Mesendoderm (in vitro differentiated cells): ENCODE results near the gene APOC3.

Source experiments
- DNase-seq: peaks from one replicate; pipeline ENCODE4 v3.0.0; 2013
- H2AK5ac ChIP-seq: 2 replicates; pipeline ENCODE4 v1.6.1; 2013; ENCODE audit warnings: low read length, inconsistent platforms
- H2BK120ac ChIP-seq: 2 replicates; pipeline ENCODE4 v1.6.1; 2013; ENCODE audit warnings: low read depth, mild to moderate bottlenecking, low read length, moderate library complexity, mixed read lengths
- H2BK15ac ChIP-seq: replicated peaks from 2 replicates; pipeline ENCODE4 v1.6.1; 2013; ENCODE audit warnings: low read depth, mild to moderate bottlenecking, moderate library complexity
- H2BK5ac ChIP-seq: 2 replicates; pipeline ENCODE4 v1.6.1; 2013; ENCODE audit warnings: low read length, inconsistent platforms
- H3K18ac ChIP-seq: 2 replicates; pipeline ENCODE4 v1.6.1; 2013; ENCODE audit warnings: mild to moderate bottlenecking, low read length, mixed read lengths
- H3K23ac ChIP-seq: one replicate; pipeline ENCODE4 v1.6.1; 2013; ENCODE audit warnings: low read length
- H3K27ac ChIP-seq: 2 replicates; pipeline ENCODE4 v1.5.1; 2013; ENCODE audit warnings: low read depth, mild to moderate bottlenecking, inconsistent platforms, low read length, moderate library complexity
- H3K27me3 ChIP-seq: 2 replicates; pipeline ENCODE4 v1.6.1; 2013; ENCODE audit warnings: low read length, control low read depth, mild to moderate bottlenecking, inconsistent platforms; ENCODE audit not compliant: insufficient read depth, poor library complexity
- H3K36me3 ChIP-seq: 2 replicates; pipeline ENCODE4 v1.6.1; 2013; ENCODE audit warnings: low read length, inconsistent platforms; ENCODE audit not compliant: control insufficient read depth, insufficient read depth
- H3K4ac ChIP-seq: one replicate; pipeline ENCODE4 v1.6.1; 2013; ENCODE audit warnings: low read depth, mild to moderate bottlenecking, low read length, moderate library complexity
- H3K4me1 ChIP-seq: 2 replicates; pipeline ENCODE4 v1.6.1; 2013; ENCODE audit warnings: low read depth, low read length, inconsistent platforms; ENCODE audit not compliant: control insufficient read depth
- H3K4me2 ChIP-seq: 2 replicates; pipeline ENCODE4 v1.6.1; 2013; ENCODE audit warnings: low read length
- H3K4me3 ChIP-seq: 2 replicates; pipeline ENCODE4 v1.5.1; 2013; ENCODE audit warnings: mild to moderate bottlenecking, low read length
- H3K56ac ChIP-seq: one replicate; pipeline ENCODE4 v1.6.1; 2013; ENCODE audit warnings: low read length
- H3K79me1 ChIP-seq: 2 replicates; pipeline ENCODE4 v1.6.1; 2013; ENCODE audit warnings: low read length, inconsistent platforms
- H3K79me2 ChIP-seq: 2 replicates; pipeline ENCODE4 v1.6.1; 2013; ENCODE audit warnings: mild to moderate bottlenecking, low read length; ENCODE audit not compliant: control insufficient read depth, insufficient read depth
- H3K9ac ChIP-seq: 2 replicates; pipeline ENCODE4 v1.6.1; 2013; ENCODE audit warnings: low read length, inconsistent platforms
- H4K5ac ChIP-seq: one replicate; pipeline ENCODE4 v1.6.1; 2013; ENCODE audit warnings: low read length
- H4K8ac ChIP-seq: one replicate; pipeline ENCODE4 v1.6.1; 2013; ENCODE audit warnings: low read depth, mild to moderate bottlenecking, control low read depth, low read length, moderate library complexity
- WGBS: extraction: QIAGEN DNeasy Blood & Tissue Kit; methylation state at CpG from one replicate; pipeline ENCODE4 v1.1.7; 2013; ENCODE audit warnings: low lambda C conversion rate, missing lambda C conversion rate; ENCODE audit not compliant: insufficient coverage; ENCODE audit errors: extremely low coverage; 5-methylcytosine and 5-hydroxymethylcytosine counted together

The APOC3 gene

DNA sequence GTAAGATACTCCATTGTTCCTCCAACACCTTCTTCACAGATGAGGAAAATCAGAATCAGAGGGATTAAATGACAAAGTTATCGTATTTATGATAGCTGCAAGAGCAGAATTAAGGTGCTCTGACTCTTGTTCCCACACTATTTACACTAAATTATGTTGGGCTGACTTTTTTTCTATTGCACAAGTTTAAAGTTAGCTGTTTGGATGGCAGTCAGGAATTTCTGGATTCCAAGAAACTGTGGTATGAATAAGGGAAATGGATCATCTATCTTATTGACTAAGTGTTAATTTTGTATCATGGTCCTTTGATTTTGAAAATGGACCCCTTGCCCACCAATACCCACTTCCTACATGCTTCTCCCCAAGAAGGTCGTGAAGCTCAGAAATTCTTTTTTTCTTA lies 27.6 kb downstream of the APOC3 start:
- no peak overlapping the region for H3K27ac ChIP-seq
- WGBS = no CpG with 5 or more reads among the region's 2 CpGs

DNA sequence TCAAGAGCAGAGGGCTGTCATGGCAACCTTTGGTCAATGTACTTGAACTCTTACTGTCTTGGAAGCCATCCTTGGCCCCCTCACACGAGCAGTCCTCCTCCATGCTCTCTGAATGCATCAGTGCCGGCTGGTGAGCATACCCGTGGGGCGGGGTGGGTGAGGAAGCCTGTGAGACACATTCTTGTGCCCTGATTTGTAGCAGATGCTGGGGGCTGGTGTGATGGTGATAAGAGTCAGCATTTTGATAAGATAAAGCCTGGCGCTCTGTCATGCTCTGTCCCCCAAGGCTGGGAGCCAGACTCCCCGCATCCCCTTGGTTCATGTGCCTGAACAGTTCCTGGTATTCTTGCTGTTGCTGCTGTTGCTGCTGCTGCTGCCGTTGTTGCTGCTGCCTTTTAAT lies 28.2 kb downstream of the APOC3 start:
- Histone ChIP-seq H4K5ac (no peak overlapping the region), H3K27ac (no peak overlapping the region), H2BK15ac (no peak overlapping the region), H2BK120ac (no peak overlapping the region), H3K18ac (no peak overlapping the region), H3K4me2 (no peak overlapping the region), H3K23ac (no peak overlapping the region), H3K56ac (no peak overlapping the region), H3K27me3 (no peaks in the 10 kb centered on the region), H3K4me3 (no peak overlapping the region), H3K36me3 (peaks cover 4% of the 10 kb centered on the region), H3K9ac (no peak overlapping the region), H2AK5ac (no peak overlapping the region), H4K8ac (no peak overlapping the region), H3K4ac (no peak overlapping the region), H3K79me2 (no peaks in the 10 kb centered on the region), H2BK5ac (no peak overlapping the region), H3K79me1 (no peaks in the 10 kb centered on the region), H3K4me1 (no peaks in the 10 kb centered on the region)
- no CpG with 5 or more reads among the region's 7 CpGs for WGBS
- DNase-seq = peak; percentile 75

More for the DNA sequence above, 27.6 kb downstream of the APOC3 start:
- Histone ChIP-seq H3K4me3 (no peak overlapping the region), H4K8ac (no peak overlapping the region), H3K4ac (no peak overlapping the region), H2BK120ac (no peak overlapping the region), H3K4me1 (no peaks in the 10 kb centered on the region), H2BK5ac (no peak overlapping the region), H2BK15ac (no peak overlapping the region), H3K56ac (no peak overlapping the region), H3K23ac (no peak overlapping the region), H4K5ac (no peak overlapping the region), H3K27me3 (no peaks in the 10 kb centered on the region), H2AK5ac (no peak overlapping the region), H3K36me3 (peaks cover 4% of the 10 kb centered on the region), H3K79me2 (no peaks in the 10 kb centered on the region), H3K9ac (no peak overlapping the region), H3K79me1 (no peaks in the 10 kb centered on the region), H3K4me2 (no peak overlapping the region), H3K18ac (no peak overlapping the region)
- DNase-seq = no peak

DNA sequence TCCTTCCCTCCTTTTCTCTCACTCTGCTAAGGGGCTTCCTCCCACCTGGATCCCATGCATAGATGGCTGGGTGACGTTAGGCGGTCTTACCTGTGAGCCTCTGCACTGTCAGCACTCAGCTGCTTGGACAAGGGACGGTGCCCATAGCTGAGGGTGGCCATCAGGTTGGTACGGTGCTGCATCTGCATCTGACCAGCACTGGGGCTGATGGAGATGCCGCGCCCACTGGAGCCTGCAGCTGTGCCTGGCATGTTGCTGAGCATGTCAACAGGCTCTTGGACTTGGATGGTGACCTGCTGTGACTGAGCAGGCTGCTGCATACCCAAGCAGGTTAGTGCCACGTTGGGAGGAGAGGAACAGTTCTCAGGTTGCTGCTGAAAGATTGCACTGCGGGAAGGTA lies 29.5 kb downstream of the APOC3 start:
- Histone ChIP-seq H3K27ac (no peak overlapping the region), H3K4me1 (no peaks in the 10 kb centered on the region), H3K79me2 (no peaks in the 10 kb centered on the region), H2BK5ac (no peak overlapping the region), H3K36me3 (peaks cover 4% of the 10 kb centered on the region), H3K4ac (no peak overlapping the region), H4K8ac (no peak overlapping the region), H2BK120ac (no peak overlapping the region), H3K23ac (no peak overlapping the region), H2BK15ac (no peak overlapping the region), H2AK5ac (no peak overlapping the region), H3K18ac (no peak overlapping the region), H3K9ac (no peak overlapping the region), H3K56ac (no peak overlapping the region), H4K5ac (no peak overlapping the region), H3K79me1 (no peaks in the 10 kb centered on the region), H3K27me3 (no peaks in the 10 kb centered on the region), H3K4me2 (no peak overlapping the region), H3K4me3 (no peak overlapping the region)
- no peak for DNase-seq
- WGBS = no CpG with 5 or more reads among the region's 8 CpGs

DNA sequence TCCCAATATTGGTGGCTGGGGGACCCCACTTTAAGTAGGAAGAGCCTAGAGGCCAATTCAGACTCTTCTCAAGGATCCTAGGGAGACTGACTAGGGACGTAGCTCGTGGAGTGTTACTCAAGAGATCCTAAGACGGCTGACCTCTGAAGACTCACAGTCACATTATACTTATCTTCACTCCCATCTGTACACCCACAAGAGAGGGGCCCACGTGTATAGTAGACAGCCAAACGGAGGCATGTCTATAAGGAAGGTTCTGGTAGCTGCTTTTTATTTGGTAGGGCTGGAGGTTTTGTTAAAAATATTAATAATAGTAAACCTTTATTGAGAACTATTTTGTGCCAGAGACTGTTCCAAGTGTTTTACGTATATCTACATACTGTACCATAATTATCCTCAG lies 30.6 kb downstream of the APOC3 start:
- no peaks in the 10 kb centered on the region for H3K79me1 ChIP-seq
- no peak overlapping the region for H3K4me3 ChIP-seq
- H2BK120ac ChIP-seq = no peak overlapping the region
- H2BK15ac ChIP-seq = no peak overlapping the region
- no peak for DNase-seq
- H3K9ac ChIP-seq = no peak overlapping the region
- H3K4me2 ChIP-seq = no peak overlapping the region
- no peak overlapping the region for H3K27ac ChIP-seq
- H3K36me3 ChIP-seq = peaks cover 4% of the 10 kb centered on the region
- H3K23ac ChIP-seq = no peak overlapping the region
- no peak overlapping the region for H2AK5ac ChIP-seq
- no peak overlapping the region for H2BK5ac ChIP-seq
- no peak overlapping the region for H3K18ac ChIP-seq
- H3K4ac ChIP-seq = no peak overlapping the region
- no peaks in the 10 kb centered on the region for H3K79me2 ChIP-seq
- H4K8ac ChIP-seq = no peak overlapping the region
- no peak overlapping the region for H3K56ac ChIP-seq
- H3K4me1 ChIP-seq = no peaks in the 10 kb centered on the region
- no peaks in the 10 kb centered on the region for H3K27me3 ChIP-seq
- no peak overlapping the region for H4K5ac ChIP-seq
- no CpG with 5 or more reads among the region's 6 CpGs for WGBS

DNA sequence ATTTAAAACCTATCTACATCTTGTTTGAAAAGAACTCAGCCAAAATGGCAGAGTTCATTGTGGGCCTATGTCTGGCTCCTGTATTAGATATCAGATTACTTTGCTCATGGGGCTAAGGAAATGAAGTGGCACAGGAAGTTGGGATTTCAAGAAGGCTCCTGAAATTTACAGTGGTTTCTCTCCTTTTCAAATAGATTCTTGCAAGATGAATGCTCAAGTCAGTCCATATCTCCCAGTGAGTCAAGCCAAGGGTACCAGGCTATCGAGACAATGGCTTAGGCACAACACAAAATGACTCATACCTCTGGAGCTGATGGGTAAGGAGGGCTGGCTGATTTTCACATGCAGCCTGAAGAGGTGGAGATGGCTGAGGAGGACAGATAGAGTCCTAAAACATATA lies 31.8 kb downstream of the APOC3 start:
- no peak overlapping the region for H2BK15ac ChIP-seq
- H3K56ac ChIP-seq = no peak overlapping the region
- no peak overlapping the region for H3K27ac ChIP-seq
- H3K4me1 ChIP-seq = no peaks in the 10 kb centered on the region
- DNase-seq = no peak
- no peak overlapping the region for H3K4me3 ChIP-seq
- no peaks in the 10 kb centered on the region for H3K79me1 ChIP-seq
- H2AK5ac ChIP-seq = no peak overlapping the region
- H2BK5ac ChIP-seq = no peak overlapping the region
- H3K27me3 ChIP-seq = no peaks in the 10 kb centered on the region
- no peak overlapping the region for H3K4me2 ChIP-seq
- no peak overlapping the region for H3K23ac ChIP-seq
- WGBS = no CpG with 5 or more reads among the region's 1 CpG
- no peaks in the 10 kb centered on the region for H3K79me2 ChIP-seq
- no peak overlapping the region for H2BK120ac ChIP-seq
- H3K4ac ChIP-seq = no peak overlapping the region
- H3K9ac ChIP-seq = no peak overlapping the region
- H4K5ac ChIP-seq = no peak overlapping the region
- peaks cover 4% of the 10 kb centered on the region for H3K36me3 ChIP-seq
- no peak overlapping the region for H3K18ac ChIP-seq
- H4K8ac ChIP-seq = no peak overlapping the region

DNA sequence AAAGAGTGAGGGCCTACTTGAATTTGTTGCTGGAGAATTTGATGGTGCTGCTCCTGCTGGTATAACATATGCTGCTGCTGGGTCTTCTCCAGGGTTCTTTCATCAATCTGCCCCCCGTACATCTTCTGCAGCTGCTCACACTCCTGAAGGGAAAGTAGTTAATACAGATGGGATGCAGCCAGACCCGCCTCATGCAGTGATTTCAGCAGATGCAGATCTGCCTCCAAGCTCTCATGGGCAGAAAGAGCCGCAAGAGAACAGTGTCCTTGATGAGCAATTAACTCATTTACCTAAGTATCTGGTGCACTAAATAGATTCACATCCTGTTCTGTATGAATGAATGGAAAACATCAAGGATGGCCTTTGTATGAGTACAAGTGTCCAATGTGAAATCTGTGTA lies 32.5 kb downstream of the APOC3 start:
- no peak for DNase-seq
- Histone ChIP-seq H3K27ac (no peak overlapping the region), H3K18ac (no peak overlapping the region), H3K27me3 (no peaks in the 10 kb centered on the region), H2BK120ac (no peak overlapping the region), H2BK5ac (no peak overlapping the region), H3K4ac (no peak overlapping the region), H3K36me3 (peaks cover 4% of the 10 kb centered on the region), H3K4me3 (no peak overlapping the region), H2BK15ac (no peak overlapping the region), H3K56ac (no peak overlapping the region), H4K5ac (no peak overlapping the region), H4K8ac (no peak overlapping the region), H3K9ac (no peak overlapping the region), H3K79me2 (no peaks in the 10 kb centered on the region), H3K4me2 (no peak overlapping the region), H3K4me1 (no peaks in the 10 kb centered on the region), H3K79me1 (no peaks in the 10 kb centered on the region), H3K23ac (no peak overlapping the region), H2AK5ac (no peak overlapping the region)
- WGBS = no CpG with 5 or more reads among the region's 3 CpGs
